Left ventricle myocardium inferior (tissue), 1 donor: ENCODE measurements around the gene ATIC. TPM values are rescaled to one million over a fixed set of nuclear protein-coding genes. Genes with fewer than 3 reads are reported as not detected.

ENCODE experiments used
- DNase-seq: peaks from one replicate; pipeline ENCODE4 v3.0.0-alpha.2; 2020
- H3K27ac ChIP-seq: fragments of 200-600 bp; replicated peaks from 2 replicates; pipeline ENCODE4 v1.8.0; 2021
- H3K27me3 ChIP-seq: fragments of 200-600 bp; 2 replicates; pipeline ENCODE4 v1.8.0; 2021; ENCODE audit warnings: low read depth
- H3K36me3 ChIP-seq: fragments of 200-600 bp; 2 replicates; pipeline ENCODE4 v1.8.0; 2021
- H3K4me1 ChIP-seq: fragments of 200-600 bp; 2 replicates; pipeline ENCODE4 v1.8.0; 2021
- H3K4me3 ChIP-seq: fragments of 200-600 bp; 2 replicates; pipeline ENCODE4 v1.8.0; 2021; ENCODE audit warnings: mild to moderate bottlenecking, moderate library complexity
- H3K9me3 ChIP-seq: fragments of 200-600 bp; replicated peaks from 2 replicates; pipeline ENCODE4 v1.8.0; 2021
- CTCF ChIP-seq: fragments of 200-600 bp; IDR thresholded peaks from 2 replicates; pipeline ENCODE4 v1.8.0; 2021; ENCODE audit warnings: antibody characterized with exemption, mild to moderate bottlenecking, borderline replicate concordance
- intact Hi-C: fragments of 100-400 bp; cut with micrococcal nuclease; formaldehyde crosslinking; loops from one replicate; pipeline ENCODE4 v1.11.0; 2022
- total RNA-seq: library from RNA; stranded (reverse); fragmentation: NEBNext Ultra II Directional; extraction: Animal tissue kit (Norgen Biotek cat#: 25700); gene quantifications from one replicate; pipeline ENCODE4 v1.2.1, GENCODE V29; 2021
- donor health status: DM: no; HTN: yes; CAD: no; lungs with severe emphysema.

The ATIC gene
- total RNA-seq, 1 donor from 2014 or later = 47.1 TPM

- intact Hi-C loops = no loop called here
- no peak for TF ChIP-seq CTCF
- no peaks in the 10 kb centered on the region for H3K9me3 ChIP-seq
- no peaks in the 10 kb centered on the region for H3K27me3 ChIP-seq
- no peaks in the 10 kb centered on the region for H3K4me1 ChIP-seq
- H3K4me3 ChIP-seq = no peak overlapping the region
- no peak for DNase-seq
- H3K27ac ChIP-seq = no peak overlapping the region
- peaks cover 78% of the 10 kb centered on the region for H3K36me3 ChIP-seq
Measured at GRCh38 chr2:215374642-215375466, 63.0 kb downstream of the ATIC start.

- Histone ChIP-seq H3K27me3 (no peaks in the 10 kb centered on the region), H3K36me3 (peaks cover 78% of the 10 kb centered on the region), H3K9me3 (no peaks in the 10 kb centered on the region), H3K27ac (no peak overlapping the region), H3K4me1 (no peaks in the 10 kb centered on the region), H3K4me3 (no peak overlapping the region)
- TF ChIP-seq CTCF = no peak
- intact Hi-C loops = no loop called here
- DNase-seq = no peak
Measured at GRCh38 chr2:215375467-215375830, 63.6 kb downstream of the ATIC start.

- Histone ChIP-seq H3K36me3 (peaks cover 80% of the 10 kb centered on the region), H3K4me3 (no peak overlapping the region), H3K27me3 (no peaks in the 10 kb centered on the region), H3K4me1 (no peaks in the 10 kb centered on the region), H3K9me3 (no peaks in the 10 kb centered on the region), H3K27ac (no peak overlapping the region)
- intact Hi-C loops = no loop called here
- TF ChIP-seq CTCF = no peak
- DNase-seq = no peak
Measured at GRCh38 chr2:215376103-215376780, 64.4 kb downstream of the ATIC start.

- Histone ChIP-seq H3K27ac (no peak overlapping the region), H3K9me3 (no peaks in the 10 kb centered on the region), H3K4me1 (no peaks in the 10 kb centered on the region), H3K4me3 (no peak overlapping the region), H3K36me3 (peaks cover 84% of the 10 kb centered on the region), H3K27me3 (no peaks in the 10 kb centered on the region)
- intact Hi-C loops = no loop called here
- no peak for DNase-seq
- no peak for TF ChIP-seq CTCF
Measured at GRCh38 chr2:215377283-215377682, 65.4 kb downstream of the ATIC start.

- intact Hi-C loops = no loop called here
Measured at GRCh38 chr2:215378045-215378444, 66.2 kb downstream of the ATIC start.

More at GRCh38 chr2:215378045-215378444, 66.2 kb downstream of the ATIC start:
- Histone ChIP-seq H3K27me3 (no peaks in the 10 kb centered on the region), H3K4me3 (no peak overlapping the region), H3K4me1 (no peaks in the 10 kb centered on the region), H3K36me3 (peaks cover 86% of the 10 kb centered on the region), H3K9me3 (no peaks in the 10 kb centered on the region), H3K27ac (no peak overlapping the region)
- TF ChIP-seq CTCF = no peak
- DNase-seq = no peak
